ENCODE results near the gene TBC1D22A.
"Not testable (repeated sequence)": the region's sequence is repeated elsewhere in the genome, so short reads cannot be mapped to it uniquely, and the experiment has no call there.

Gene TBC1D22A, protein sequence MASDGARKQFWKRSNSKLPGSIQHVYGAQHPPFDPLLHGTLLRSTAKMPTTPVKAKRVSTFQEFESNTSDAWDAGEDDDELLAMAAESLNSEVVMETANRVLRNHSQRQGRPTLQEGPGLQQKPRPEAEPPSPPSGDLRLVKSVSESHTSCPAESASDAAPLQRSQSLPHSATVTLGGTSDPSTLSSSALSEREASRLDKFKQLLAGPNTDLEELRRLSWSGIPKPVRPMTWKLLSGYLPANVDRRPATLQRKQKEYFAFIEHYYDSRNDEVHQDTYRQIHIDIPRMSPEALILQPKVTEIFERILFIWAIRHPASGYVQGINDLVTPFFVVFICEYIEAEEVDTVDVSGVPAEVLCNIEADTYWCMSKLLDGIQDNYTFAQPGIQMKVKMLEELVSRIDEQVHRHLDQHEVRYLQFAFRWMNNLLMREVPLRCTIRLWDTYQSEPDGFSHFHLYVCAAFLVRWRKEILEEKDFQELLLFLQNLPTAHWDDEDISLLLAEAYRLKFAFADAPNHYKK
- total RNA-seq = 17.4 to 62.0 (median 37.9) reads per million in 17 experiments

DNA sequence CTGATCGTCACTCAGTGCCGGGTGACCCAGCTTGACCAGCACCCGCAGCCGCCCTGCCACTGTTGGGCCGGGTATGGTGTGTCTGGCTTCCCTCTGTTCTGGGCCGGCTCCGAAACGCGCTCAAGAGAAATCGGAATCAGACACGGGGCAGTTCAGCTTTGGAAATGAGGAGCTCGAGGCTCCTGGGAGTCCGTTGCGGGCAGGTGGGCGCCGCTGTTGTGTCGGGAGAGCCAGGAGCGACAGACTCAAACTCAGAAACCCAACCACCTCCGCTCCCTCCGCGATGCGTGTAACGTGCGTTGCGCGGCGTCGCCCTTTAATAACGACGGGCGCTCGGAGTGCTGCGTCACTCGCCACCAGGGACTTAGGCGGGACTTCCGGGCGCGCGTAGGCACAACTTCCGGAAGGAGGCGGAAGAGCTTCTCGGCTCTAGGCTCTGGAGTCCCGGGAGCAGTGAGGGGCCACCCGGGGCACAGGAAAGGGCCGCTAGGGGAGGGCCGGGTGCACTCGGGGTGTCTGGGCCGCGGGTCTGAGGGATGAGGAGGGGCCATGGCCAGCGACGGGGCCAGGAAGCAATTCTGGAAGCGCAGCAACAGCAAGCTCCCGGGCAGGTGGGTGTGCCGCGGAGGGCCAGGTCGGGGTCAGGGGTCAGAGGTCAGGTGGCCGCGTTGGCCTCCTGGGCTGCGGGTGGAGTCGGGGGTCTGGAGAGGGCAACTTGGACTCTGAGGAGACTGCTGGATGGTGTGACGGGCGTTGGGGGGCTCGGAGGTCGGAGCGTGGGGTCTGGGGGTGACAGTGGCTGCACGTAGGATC is at the start of gene TBC1D22A:
Gene TBC1D22A, plus strand, starts transcription at position 413 of the 813 bp plus-strand sequence. Its CDS starts 137 bp downstream, at position 550.
- peak; percentile 98 for DNase-seq

DNA sequence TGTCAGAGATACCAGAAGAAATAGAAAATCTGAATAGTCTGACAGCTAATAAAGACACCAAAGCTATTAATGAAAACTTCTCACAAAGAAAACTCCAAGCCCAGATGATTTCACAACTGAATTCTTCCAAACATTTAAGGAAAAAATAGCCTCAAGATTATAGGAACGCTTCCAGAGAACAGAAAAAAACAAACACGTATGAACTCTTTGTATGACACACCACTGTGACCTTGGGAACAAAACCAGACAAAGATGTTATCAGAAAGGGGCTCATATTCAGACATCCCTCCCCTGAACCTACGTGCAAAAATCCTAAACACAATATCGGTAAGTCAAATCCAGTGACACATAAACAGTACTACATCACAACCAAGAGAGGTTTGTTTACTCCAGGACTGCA is 47.9 kb upstream of the TBC1D22A start:
- no peak for DNase-seq

DNA sequence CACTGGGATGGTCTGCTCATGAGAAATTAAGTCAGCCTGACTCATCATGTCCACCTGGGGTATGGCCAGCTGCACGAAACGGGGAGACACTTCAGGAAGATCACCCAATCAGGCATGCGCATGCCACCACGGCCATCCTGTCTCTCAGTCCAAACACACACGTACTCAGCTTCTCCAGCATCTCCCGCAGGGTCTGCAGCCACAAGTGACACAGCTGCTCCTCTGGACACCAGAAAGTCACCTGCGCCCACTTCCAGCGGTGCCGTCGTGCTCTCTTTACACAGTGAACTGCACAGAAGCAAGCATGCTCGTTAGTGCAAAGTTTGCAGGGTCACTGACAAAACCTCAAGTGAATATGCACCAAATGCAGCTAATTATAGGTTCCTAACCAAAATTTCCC is 42.5 kb upstream of the TBC1D22A start:
- DNase-seq = no peak

DNA sequence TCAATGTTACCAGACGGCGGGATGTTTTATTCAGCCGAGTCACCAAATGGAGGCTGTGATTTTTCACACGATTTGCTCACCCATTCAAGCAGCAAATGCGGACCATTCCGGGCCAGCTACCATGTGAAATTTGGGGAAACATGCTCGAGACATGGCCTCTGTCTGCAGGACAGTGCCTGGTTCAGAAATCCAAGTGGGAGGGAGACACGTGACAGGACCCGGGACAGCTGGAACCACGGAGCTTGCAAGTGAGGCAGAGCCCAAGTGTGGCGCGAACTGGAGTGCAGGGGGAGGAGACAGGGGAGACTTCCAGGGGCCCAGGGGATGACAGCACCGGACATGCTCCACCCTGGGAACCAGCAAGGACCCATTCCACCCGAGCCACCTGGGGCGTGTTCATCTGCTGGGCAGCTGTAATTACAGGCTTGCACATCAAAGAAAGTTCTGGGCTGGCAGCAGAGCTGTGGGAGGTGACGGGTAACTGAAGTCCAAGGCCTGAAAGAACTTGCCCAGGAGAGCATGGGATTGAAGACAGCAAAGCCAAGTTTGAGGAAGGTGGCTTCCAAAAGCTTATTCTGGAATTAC is 40.9 kb upstream of the TBC1D22A start:
- no peak for DNase-seq

DNA sequence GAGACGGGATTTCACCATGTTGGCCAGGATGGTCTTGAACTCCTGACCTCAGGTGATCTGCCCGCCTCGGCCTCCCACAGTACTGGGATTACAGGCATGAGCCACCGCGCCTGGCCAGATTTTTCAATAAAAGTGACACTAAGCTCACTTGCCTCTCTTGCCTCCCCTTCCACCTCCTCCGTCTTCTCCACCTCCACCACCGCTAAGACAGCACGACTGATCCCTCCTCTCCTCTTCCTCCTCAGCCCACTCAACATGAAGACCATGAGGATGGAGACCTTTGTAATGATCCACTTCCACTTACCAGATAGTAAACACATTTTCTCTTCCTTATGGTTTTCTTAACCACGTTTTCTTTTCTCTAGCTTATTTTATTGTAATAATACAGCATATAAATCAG is 38.6 kb upstream of the TBC1D22A start:
- no peak for DNase-seq

DNA sequence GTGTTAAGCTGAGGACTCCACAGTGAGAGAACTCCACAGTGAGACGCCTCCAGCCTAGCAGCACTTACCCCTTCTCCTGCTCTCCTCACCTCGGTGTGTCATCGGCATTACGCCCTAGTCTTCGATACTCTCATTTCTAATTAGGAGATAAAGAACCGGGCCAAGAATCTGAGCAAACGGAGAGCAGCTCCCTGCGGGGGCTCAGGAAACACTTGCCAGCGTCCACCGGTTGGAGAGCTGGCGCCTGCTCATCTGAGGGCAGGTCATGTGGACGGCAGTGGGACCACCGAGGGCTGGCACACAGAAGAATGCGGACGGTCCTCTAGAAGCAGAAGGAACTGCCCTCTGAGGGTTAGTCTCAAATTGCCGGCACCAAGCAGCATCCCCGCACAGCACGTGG is 37.4 kb upstream of the TBC1D22A start:
- no peak for DNase-seq

DNA sequence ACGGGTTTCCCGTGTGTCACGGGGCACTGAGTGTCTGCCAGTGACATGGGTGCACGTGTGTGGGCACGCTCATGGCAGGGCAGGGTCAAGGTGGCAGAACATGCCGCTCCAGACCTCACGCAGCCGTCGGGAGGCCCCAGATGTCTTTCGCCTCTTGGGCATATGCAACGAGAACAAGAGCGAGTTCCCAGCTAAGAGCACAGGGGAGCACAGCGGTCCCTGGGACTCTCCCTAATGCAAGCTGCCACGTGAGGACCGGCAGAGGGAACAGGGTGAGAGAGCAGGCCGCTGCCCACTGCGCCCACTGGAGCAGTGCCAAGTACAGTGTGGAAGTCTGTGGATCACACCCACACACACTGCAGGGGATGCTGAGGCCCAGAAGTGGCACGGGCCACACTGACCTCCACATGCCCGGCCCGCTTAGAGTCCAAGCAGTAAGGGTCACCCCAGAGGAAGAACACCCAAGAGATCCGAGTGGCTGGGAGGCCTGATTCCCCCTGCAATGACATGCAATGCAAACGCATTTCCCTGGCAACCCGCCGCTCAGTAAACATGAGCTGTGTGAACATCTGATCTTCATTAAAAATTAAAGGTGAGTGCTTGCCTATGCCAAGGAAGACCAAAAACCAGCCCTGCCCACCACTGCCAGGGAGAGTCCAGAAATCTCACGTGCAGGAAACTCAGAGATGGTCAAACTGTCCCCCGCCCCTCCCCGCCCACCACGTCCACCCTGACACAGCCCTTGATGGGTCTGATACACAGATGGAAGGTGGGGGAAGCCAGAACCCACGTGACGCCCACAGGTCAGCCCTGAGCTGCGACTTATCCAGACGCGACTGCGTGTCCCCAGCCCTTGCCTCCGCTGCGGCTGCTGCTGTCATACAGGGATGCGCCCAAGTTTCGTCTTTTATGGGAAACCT is 36.1 kb upstream of the TBC1D22A start:
- DNase-seq = no peak

DNA sequence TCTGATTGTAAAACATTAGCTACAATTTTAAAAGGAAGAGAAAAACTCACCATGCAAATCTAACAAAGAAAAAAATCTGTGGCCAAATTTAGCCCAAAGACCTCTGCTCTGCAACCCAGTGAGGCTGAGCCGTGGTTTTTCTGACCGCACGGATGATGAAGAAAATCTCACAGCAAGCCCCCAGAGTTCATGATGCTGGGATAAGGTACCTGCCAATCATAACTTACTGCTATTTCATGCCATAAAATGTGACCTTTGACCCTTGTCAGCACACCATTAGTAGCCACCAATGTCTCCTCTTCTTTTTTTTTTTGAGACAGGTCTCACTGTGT is 35.5 kb upstream of the TBC1D22A start:
- no peak for DNase-seq

DNA sequence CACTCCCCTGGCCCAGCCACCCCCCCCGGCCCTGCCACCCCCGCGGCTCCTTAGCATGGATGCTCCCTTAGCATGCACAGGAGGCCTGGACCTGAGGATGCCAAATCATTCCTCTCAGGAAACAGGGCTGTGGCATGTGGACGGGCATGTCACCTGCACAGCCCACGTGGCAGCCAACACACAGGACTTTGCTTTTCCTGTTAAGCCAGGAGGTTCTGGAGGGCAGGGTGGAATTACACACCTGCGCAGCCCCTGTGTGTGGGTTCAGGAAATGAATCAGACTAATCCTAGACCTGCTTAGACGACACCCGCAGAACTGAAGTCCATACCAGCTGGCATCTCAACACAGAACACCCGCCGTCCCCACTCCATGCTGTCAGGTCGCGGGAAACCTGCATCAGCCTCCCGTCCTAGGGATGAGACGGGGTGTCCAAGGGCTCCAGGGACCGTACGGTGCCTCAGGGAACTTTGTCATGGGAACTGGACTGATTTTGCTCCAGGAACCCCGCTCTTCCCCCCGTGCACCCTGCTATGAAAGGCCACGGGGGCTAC is 34.6 kb upstream of the TBC1D22A start:
- no peak for DNase-seq

DNA sequence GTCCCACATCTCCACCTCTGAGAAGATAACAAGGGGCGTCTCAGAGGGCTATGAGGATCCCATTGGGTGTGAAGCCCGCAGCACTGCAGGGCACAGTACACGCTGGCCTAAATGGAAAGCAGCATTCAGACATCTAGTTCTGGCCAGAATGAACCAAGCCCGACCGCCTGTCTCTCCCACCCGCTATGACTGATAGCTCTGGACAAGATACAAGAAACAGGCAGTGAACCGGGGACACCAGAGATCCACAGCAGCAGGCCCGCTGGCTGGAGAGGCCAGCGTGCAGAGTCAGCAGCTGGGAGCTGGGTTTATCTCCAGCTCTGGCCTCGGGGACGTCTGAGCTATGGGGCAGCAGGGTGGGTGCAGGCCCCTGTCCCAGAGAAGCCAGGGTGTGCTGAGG is 34.0 kb upstream of the TBC1D22A start:
- DNase-seq = no peak

DNA sequence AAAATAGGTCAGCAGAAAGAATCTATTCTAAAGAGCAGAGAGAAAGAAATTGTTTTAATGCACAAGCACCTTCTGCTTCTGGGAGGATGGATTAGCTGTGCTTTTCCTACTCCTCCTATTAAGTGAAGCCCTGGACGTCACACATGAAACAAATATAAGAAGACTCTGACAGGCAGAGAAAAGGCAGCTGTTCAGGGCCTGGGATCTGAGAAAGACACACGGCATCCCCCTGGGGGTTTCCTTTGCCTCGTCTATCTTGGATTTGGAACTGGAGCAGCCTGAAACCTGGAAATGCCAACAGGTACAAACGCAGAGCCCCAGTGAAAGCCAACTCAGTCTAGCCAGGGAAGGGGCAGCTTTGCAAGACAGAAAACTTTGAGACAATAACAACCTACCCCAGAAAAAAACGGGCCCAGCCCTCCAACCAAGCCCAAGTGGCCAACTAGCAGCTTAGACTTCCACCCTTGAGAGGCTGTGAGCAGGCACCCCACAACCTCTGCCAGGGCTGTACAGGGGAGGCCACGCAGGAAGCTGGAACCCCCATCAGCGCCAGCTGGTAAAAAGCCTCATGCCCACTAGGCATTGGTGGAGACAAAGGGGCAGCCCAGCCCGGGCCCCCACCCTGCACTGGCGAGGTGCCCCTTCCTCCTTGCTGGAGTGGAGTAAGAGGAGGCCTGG is 31.7 kb upstream of the TBC1D22A start:
- no peak for DNase-seq

DNA sequence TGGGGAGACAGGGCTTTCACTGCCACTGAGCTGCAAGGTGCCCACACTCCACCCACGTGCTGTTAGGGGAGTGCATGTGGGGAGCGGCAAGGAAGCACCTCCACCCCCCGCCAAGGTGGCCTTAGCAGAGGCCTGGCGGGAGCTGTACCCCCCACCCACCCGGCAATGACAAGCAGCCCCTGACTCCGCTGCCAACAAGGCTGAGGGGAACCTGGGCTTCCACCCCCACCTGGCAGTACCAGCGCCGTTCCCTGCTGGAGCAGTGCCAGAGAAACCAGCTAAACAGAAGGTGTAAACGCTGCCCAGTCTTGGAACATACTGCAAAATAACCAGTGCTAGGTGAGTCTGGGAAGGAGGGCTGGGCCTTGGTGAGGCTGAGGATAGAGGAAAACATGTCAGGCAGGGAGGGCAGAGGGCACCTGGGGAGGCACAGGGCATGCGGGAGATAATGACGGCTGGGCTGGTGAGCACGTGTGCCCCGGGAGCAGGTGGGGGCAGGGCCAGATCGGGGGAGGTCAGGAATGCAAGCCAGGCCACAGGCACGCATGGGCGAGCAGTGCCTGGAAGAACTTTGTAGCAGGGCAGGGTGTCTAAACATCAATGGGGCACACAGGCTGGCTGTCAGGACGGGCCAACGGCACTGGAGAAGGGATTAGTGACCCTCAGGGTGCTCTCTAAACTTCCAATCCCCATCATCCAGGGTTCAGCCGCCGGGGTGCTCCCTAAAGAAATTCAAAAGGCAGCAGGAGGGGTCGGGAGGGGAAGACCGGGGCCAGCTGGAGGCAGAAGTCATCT is 31.0 kb upstream of the TBC1D22A start:
- DNase-seq = no peak

DNA sequence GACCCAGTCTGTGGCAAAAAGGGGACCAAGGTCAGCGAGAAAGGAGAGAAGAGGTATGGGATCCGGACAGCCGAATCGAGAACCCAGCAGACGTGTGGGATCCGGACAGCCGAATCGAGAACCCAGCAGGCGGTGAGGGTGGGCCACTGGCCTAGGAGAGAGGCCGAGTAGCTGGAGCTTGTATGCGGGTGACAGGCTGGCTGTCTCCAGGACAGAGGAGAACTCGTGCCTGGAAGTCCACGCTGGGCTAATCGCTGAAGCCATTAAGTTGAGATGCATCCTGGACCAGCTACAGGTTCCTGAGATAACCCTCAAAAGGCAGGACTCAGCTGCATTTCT is 30.4 kb upstream of the TBC1D22A start:
- DNase-seq = no peak

DNA sequence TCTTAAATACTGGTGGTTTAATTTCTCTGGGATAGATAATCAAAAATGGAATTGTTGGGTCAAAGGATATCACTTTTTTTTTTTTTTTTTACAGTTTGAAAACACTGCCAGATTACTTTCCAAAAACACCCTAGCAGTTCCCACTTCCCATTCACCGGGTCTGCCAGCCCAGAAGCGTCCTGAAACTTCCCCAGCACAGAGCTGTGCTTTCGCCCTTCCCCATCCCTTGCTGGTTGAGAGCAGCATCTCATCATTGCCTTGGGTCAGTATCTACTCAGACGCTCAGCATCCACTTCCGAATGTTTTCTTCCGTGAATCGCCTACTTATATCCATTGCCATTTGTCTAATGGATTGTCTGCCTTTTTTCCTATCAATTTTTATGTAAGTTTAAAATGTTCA is 29.9 kb upstream of the TBC1D22A start:
- peak; percentile 15 to 55 (median 46) for DNase-seq

DNA sequence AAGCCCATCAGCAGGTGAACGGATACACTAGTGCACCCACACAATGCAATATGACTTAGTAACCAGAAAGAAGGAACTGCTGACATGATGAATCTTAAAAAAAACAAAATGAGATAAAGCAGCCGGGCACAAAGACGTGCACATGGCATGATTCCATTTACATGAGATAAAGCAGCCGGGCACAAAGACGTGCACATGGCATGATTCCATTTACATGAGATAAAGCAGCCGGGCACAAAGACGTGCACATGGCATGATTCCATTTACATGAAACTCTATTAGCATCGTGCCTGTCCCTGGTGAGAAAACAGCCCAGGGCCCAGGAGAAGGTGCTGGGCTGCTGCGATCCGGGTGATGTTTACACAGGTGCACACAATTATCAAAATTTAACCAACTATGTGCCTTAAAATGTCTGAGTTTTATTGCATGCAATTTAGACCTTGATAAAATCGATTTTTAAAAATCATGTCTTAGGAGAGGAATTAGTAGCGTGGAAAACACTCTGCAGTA is 28.2 kb upstream of the TBC1D22A start:
- not testable (repeated sequence) for DNase-seq

DNA sequence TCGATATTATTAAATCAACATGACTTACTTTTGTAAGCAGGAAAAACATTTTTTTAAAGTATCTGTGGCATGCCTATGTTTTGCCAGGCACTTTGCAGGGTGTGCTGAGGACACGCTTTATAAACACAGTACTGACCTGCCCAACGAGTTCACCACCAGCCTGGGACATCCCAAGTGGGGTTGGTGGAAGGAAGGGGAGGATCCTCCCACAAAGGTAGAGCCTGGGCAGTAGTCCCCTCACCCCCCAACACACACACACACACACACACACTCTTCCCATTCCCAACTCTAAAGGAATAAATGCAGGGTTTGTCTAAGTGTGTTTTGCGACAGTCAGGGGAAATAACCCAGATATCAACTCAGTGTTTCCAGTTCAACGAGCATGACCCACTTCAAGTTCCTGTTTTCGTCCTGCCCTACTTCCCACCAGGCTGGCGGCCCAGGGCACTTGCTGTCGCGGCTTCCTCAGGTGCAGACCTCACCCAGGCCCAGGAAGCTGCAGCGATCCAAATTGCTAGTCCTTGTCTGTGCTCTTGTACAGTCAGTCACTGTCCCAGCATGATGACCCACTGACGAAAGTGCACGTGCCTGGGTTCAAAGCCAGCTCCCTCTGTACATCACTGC is 27.5 kb upstream of the TBC1D22A start:
- DNase-seq = peak; percentile 74 to 85 (median 82)

DNA sequence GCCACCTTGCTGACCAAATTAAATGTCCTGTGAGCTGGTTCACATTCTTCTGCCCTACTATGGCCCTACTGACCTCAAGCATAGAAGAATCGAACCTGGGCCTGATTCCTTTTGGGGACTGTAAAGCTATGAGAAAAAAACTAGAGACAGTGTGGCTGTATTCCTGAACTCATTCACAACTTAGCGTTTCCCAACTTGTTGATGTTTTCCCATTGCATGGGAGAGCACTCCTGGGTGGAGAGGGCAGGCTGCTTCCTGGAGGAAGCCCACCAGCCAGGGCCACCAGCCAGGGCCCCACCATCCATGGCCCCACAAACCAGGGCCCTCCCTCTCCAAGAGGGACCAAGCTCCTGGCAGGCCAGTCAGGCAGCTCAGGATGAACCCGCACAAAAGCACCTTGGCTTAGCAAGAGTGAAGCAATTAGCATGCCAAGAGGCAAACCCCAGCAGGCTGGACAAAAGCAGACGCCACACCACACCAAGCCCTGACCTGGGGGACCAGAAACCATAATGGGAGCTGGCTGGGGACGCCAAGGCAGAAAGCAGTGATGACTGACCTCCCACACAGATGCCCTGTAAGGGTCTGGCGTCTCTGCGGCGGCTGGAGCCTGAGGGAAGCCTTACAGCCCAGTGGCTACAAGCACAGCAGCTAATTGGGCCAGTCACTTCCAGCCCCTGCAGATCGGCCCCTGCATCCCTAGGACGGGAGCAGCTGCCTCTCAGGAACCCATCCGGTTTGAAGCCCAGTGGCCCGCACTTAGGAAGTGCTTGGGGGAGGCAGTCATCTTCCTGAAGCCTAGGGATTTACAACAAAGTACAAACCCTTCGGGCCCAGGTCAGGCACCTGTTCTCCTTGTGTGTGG is 26.5 kb upstream of the TBC1D22A start:
- no peak for DNase-seq

DNA sequence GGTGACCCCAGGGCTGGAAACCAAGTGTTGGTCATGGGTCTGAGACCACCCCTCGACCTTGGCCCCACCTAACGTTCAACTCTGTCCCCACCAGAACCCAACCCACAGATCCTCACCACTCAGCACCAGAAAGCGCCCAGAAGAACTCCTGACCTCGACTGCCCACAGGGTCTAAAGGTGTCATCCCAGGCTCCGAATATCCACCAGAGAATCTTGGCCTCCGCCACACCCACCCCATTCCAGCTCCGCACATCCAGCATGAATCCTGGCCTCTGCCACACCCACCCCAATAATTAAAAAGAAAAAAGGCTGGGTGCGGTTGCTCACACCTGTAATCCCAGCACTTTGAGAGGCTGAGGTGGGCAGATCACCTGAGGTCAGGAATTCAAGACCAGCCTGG is 25.7 kb upstream of the TBC1D22A start:
- DNase-seq = no peak

Data from suppressor macrophage (primary cell).